Nephron progenitor cell (in vitro differentiated cells): ENCODE data around the gene TCTN2.

ENCODE experiments used
- DNase-seq: peaks from one replicate; pipeline ENCODE4 v3.0.0; 2021
- H3K27ac Mint-ChIP-seq: 2 replicates; pipeline ENCODE4 v1.8.0; 2021; ENCODE audit warnings: mild to moderate bottlenecking, moderate library complexity, mixed read lengths
- H3K27me3 Mint-ChIP-seq: 2 replicates; pipeline ENCODE4 v1.8.0; 2021; ENCODE audit warnings: mild to moderate bottlenecking, low read depth, mixed read lengths; ENCODE audit not compliant: poor library complexity
- H3K36me3 Mint-ChIP-seq: 2 replicates; pipeline ENCODE4 v1.8.0; 2021; ENCODE audit warnings: low read depth, mixed read lengths
- H3K4me1 Mint-ChIP-seq: 2 replicates; pipeline ENCODE4 v1.8.0; 2021; ENCODE audit warnings: mixed read lengths
- H3K4me3 Mint-ChIP-seq: 2 replicates; pipeline ENCODE4 v1.8.0; 2021; ENCODE audit warnings: mild to moderate bottlenecking, moderate library complexity, mixed read lengths
- H3K9me3 Mint-ChIP-seq: 2 replicates; pipeline ENCODE4 v1.8.0; 2021; ENCODE audit warnings: mild to moderate bottlenecking, moderate library complexity, mixed read lengths
- CTCF ChIP-seq: fragments of 200-600 bp; sonication (generic); IDR thresholded peaks from 2 replicates; pipeline ENCODE4 v1.5.0; 2021; ENCODE audit warnings: antibody characterized with exemption

The TCTN2 gene

DNA sequence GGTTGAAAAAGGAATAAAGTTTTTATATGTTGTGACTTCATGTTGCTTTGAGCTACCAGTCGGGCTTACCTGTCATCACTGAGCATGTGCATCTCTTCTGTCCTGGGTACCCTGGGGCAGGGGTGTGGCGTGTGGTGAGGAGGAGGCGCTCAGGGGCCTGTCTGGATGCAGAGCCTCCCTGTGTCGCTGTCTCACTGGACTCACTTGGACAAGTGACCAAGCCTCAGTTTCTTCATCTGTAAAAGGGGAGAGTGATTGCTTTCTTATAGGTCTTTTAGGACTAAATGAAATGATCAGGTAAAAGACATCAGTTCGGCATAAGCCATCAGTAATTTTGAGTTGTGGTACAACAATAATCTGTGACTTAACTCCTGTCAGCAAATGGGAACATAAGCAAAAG, 63.4 kb downstream of the TCTN2 start:
- Mint-ChIP-seq H3K27ac (no peak overlapping the region), H3K4me3 (no peak overlapping the region), H3K9me3 (no peaks in the 10 kb centered on the region), H3K4me1 (no peaks in the 10 kb centered on the region), H3K27me3 (no peaks in the 10 kb centered on the region), H3K36me3 (peaks cover 82% of the 10 kb centered on the region)
- TF ChIP-seq CTCF, result no peak
- DNase-seq, result no peak

- Mint-ChIP-seq H3K4me1 (no peaks in the 10 kb centered on the region), H3K27ac (no peak overlapping the region), H3K4me3 (no peak overlapping the region), H3K36me3 (peaks cover 70% of the 10 kb centered on the region), H3K9me3 (no peaks in the 10 kb centered on the region), H3K27me3 (no peaks in the 10 kb centered on the region)
- DNase-seq, result no peak
- TF ChIP-seq CTCF, result no peak
Observed at GRCh38 chr12:123741937-123742572, 71.1 kb downstream of the TCTN2 start.

DNA sequence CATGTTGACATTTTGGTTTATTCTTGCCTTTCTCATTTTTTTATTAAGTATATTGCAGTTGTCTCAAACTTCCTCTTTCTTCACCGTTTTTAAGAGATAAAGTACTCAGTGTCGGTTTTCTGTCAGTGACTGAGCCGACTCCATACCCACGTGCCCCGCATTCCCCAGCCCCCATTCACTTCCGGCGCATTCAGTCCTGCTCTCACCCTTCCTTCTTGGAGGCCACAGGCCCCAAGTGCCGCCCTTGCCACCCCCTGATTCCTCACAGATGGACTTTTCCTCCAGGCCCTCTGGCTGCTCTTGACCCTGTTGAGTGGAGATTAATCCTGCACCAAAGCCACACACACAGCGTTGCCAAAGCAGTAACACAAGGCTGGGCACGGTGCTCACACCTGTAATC, 72.1 kb downstream of the TCTN2 start:
- Mint-ChIP-seq H3K27ac (no peak overlapping the region), H3K4me1 (no peaks in the 10 kb centered on the region), H3K36me3 (peaks cover 71% of the 10 kb centered on the region), H3K4me3 (no peak overlapping the region), H3K27me3 (no peaks in the 10 kb centered on the region), H3K9me3 (no peaks in the 10 kb centered on the region)
- no peak for TF ChIP-seq CTCF
- no peak for DNase-seq

DNA sequence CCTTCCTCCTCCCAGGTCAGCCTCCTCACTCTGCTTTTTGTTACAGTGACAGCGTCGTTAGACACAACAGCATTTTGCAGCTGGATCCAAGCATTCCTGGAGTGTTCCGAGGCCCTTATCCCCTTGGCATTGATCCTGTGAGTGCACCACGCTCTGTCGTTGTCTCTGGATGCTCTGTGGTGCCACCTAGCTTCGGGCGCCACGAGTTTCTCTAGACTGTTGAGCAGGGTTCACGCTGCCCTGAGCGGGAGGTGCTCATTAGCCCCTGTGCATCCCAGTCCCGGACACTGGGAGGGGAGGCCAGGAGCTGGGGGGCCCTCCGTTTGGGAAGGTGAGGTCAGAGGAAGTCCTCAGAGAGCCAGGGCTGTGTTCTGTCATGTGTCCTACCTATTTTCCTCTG, 73.9 kb downstream of the TCTN2 start:
- DNase-seq, result no peak
- Mint-ChIP-seq H3K4me3 (no peak overlapping the region), H3K4me1 (no peaks in the 10 kb centered on the region)

DNA sequence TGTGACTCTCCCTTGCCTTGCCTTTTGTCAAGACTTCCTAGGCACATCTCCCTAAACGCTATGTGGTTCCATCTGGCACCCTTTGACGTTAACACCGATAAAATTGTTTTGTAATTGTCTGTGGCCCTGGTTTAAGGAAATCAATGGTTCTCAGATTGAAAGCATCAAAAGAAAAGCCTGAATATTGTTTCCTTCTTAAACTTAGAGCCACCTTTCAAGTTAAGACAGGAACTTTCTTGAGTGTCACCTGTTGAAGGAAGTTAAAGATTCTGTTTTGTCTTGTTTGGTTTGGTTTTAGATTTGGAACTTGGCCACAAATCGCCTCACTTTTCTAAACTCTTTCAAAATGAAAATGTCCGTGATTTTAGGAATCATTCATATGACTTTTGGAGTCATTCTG, 76.4 kb downstream of the TCTN2 start:
- no peaks in the 10 kb centered on the region for H3K4me1 Mint-ChIP-seq
- H3K4me3 Mint-ChIP-seq, result no peak overlapping the region
- no peaks in the 10 kb centered on the region for H3K27me3 Mint-ChIP-seq
- no peak for DNase-seq
- H3K9me3 Mint-ChIP-seq, result no peaks in the 10 kb centered on the region
- H3K36me3 Mint-ChIP-seq, result peaks cover 62% of the 10 kb centered on the region
- no peak overlapping the region for H3K27ac Mint-ChIP-seq
- TF ChIP-seq CTCF, result no peak

More for the DNA sequence above, 73.9 kb downstream of the TCTN2 start:
- Mint-ChIP-seq H3K9me3 (no peaks in the 10 kb centered on the region), H3K36me3 (peaks cover 72% of the 10 kb centered on the region), H3K27ac (no peak overlapping the region), H3K27me3 (no peaks in the 10 kb centered on the region)
- TF ChIP-seq CTCF, result no peak

DNA sequence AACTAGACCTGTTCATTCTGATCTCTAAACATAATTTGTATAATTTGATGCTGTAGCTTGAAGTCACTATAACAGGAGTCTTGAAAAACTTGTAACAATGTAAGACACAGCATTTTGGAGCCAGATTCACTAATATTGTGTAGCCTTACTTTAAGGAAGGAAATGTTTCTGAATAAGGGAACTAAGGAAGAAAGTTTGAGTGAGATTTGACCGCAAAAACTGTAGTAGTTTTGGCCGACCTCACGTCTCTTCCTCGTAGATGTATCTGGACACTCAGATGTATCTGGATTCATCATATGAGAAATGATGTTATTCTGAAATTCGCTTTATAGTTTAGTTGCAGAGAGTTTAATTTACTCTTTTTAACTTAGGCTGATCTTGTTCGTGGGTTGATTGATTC, 77.2 kb downstream of the TCTN2 start:
- H3K27ac Mint-ChIP-seq, result no peak overlapping the region
- H3K36me3 Mint-ChIP-seq, result peaks cover 57% of the 10 kb centered on the region
- H3K4me3 Mint-ChIP-seq, result no peak overlapping the region
- TF ChIP-seq CTCF, result no peak
- H3K27me3 Mint-ChIP-seq, result no peaks in the 10 kb centered on the region
- DNase-seq, result no peak
- no peaks in the 10 kb centered on the region for H3K4me1 Mint-ChIP-seq
- no peaks in the 10 kb centered on the region for H3K9me3 Mint-ChIP-seq
